Measurements from ENCODE around the gene SYT15.
"Not testable (repeated sequence)": the region's sequence is repeated elsewhere in the genome, so short reads cannot be mapped to it uniquely, and the experiment has no call there.

GRCh38 chr10:46634698-46635097 lies 55.8 kb downstream of the SYT15 start:
- not testable (repeated sequence) for TF ChIP-seq CTCF (IDR thresholded peaks at IDR 0.05); EZH2 (IDR thresholded peaks at IDR 0.05; ENCODE audit: borderline replicate concordance, insufficient read depth, low read depth, low read length, poor library complexity, severe bottlenecking)
